Loucy (cell line): ENCODE results near the gene CIB4.

Experiments used
- H2AFZ ChIP-seq: fragments of 200-600 bp; sonication (generic); 2 replicates; pipeline ENCODE4 v1.6.0; 2016; ENCODE audit warnings: antibody characterized with exemption, mild to moderate bottlenecking, low read length, moderate library complexity
- H3F3A ChIP-seq: fragments of 200-600 bp; 2 replicates; pipeline ENCODE4 v1.6.0; 2016; ENCODE audit warnings: antibody characterized with exemption, low read depth, mild to moderate bottlenecking
- H3K27me3 ChIP-seq: fragments of 200-600 bp; sonication (generic); 2 replicates; pipeline ENCODE4 v1.6.1; 2014; ENCODE audit warnings: low read length, mild to moderate bottlenecking; ENCODE audit not compliant: insufficient read depth, poor library complexity, severe bottlenecking
- H3K36me3 ChIP-seq: fragments of 200-600 bp; sonication (generic); 2 replicates; pipeline ENCODE4 v1.6.1; 2016; ENCODE audit warnings: low read length; ENCODE audit not compliant: insufficient read depth
- H3K4me1 ChIP-seq: fragments of 200-600 bp; sonication (generic); 2 replicates; pipeline ENCODE4 v1.5.1; 2014; ENCODE audit warnings: low read length, mild to moderate bottlenecking; ENCODE audit not compliant: insufficient read depth, poor library complexity, severe bottlenecking
- H3K4me2 ChIP-seq: fragments of 200-600 bp; sonication (generic); 2 replicates; pipeline ENCODE4 v1.6.0; 2014; ENCODE audit warnings: antibody characterized with exemption, low read length, low read depth, mild to moderate bottlenecking; ENCODE audit not compliant: poor library complexity, severe bottlenecking
- H3K4me3 ChIP-seq: fragments of 200-600 bp; sonication (generic); 2 replicates; pipeline ENCODE4 v1.5.1; 2014; ENCODE audit warnings: low read length, mild to moderate bottlenecking, mixed read lengths; ENCODE audit not compliant: poor library complexity, severe bottlenecking
- H3K79me2 ChIP-seq: fragments of 200-600 bp; sonication (generic); 2 replicates; pipeline ENCODE4 v1.6.1; 2014; ENCODE audit warnings: low read length; ENCODE audit not compliant: insufficient read depth
- H3K9ac ChIP-seq: fragments of 200-600 bp; sonication (generic); 2 replicates; pipeline ENCODE4 v1.6.0; 2014; ENCODE audit warnings: mild to moderate bottlenecking, low read depth, low read length, moderate library complexity; ENCODE audit not compliant: poor library complexity, severe bottlenecking
- H3K9me2 ChIP-seq: fragments of 200-600 bp; sonication (generic); replicated peaks from 2 replicates; pipeline ENCODE4 v1.6.1; 2016; ENCODE audit warnings: low read depth, low read length, mixed read lengths
- H3K9me3 ChIP-seq: fragments of 200-600 bp; sonication (generic); 2 replicates; pipeline ENCODE4 v1.6.1; 2014; ENCODE audit warnings: mild to moderate bottlenecking, antibody characterized with exemption, low read length, low read depth; ENCODE audit not compliant: insufficient read depth
- H4K20me1 ChIP-seq: fragments of 200-600 bp; sonication (generic); 2 replicates; pipeline ENCODE4 v1.6.0; 2014; ENCODE audit warnings: antibody characterized with exemption, low read length, mild to moderate bottlenecking; ENCODE audit not compliant: insufficient read depth, poor library complexity, severe bottlenecking
- EZH2phosphoT487 ChIP-seq: fragments of 200-600 bp; IDR thresholded peaks from 2 replicates; pipeline ENCODE4 v1.6.1; 2018; ENCODE audit warnings: antibody characterized with exemption, mild to moderate bottlenecking, moderate library complexity, borderline replicate concordance
- TF ChIP-seq, protein P1 (sequence below): fragments of 200-600 bp; sonication (generic); conservative IDR thresholded peaks from 2 replicates; pipeline ENCODE4 v1.5.1; 2014; ENCODE audit warnings: mild to moderate bottlenecking, antibody characterized with exemption, low read length

CIB4 gene

GRCh38 chr2:26578581-26578980, 62.6 kb downstream of the CIB4 start:
- H3K36me3 ChIP-seq, result no peaks in the 10 kb centered on the region
- no peaks in the 10 kb centered on the region for H3K79me2 ChIP-seq
- no peaks in the 10 kb centered on the region for H4K20me1 ChIP-seq
- no peak overlapping the region for H3K4me2 ChIP-seq
- no peaks in the 10 kb centered on the region for H3K27me3 ChIP-seq
- H2AFZ ChIP-seq, result no peak overlapping the region
- no peaks in the 10 kb centered on the region for H3K4me1 ChIP-seq
- H3K9me3 ChIP-seq, result no peaks in the 10 kb centered on the region
- H3K4me3 ChIP-seq, result no peak overlapping the region
- H3F3A ChIP-seq, result no peaks in the 10 kb centered on the region
- H3K9ac ChIP-seq, result no peak overlapping the region
- H3K9me2 ChIP-seq, result no peaks in the 10 kb centered on the region
- TF ChIP-seq, protein P1, sequence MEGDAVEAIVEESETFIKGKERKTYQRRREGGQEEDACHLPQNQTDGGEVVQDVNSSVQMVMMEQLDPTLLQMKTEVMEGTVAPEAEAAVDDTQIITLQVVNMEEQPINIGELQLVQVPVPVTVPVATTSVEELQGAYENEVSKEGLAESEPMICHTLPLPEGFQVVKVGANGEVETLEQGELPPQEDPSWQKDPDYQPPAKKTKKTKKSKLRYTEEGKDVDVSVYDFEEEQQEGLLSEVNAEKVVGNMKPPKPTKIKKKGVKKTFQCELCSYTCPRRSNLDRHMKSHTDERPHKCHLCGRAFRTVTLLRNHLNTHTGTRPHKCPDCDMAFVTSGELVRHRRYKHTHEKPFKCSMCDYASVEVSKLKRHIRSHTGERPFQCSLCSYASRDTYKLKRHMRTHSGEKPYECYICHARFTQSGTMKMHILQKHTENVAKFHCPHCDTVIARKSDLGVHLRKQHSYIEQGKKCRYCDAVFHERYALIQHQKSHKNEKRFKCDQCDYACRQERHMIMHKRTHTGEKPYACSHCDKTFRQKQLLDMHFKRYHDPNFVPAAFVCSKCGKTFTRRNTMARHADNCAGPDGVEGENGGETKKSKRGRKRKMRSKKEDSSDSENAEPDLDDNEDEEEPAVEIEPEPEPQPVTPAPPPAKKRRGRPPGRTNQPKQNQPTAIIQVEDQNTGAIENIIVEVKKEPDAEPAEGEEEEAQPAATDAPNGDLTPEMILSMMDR, result no peak
- no peak for TF ChIP-seq EZH2phosphoT487

- Histone ChIP-seq H4K20me1 (no peaks in the 10 kb centered on the region), H3F3A (no peaks in the 10 kb centered on the region), H3K9ac (peak overlapping the region; percentile 54), H3K36me3 (no peaks in the 10 kb centered on the region), H2AFZ (peak overlapping the region; percentile 82), H3K79me2 (no peaks in the 10 kb centered on the region), H3K4me3 (no peak overlapping the region), H3K27me3 (no peaks in the 10 kb centered on the region), H3K9me2 (no peaks in the 10 kb centered on the region), H3K4me2 (peak overlapping the region; percentile 52), H3K4me1 (no peaks in the 10 kb centered on the region), H3K9me3 (no peaks in the 10 kb centered on the region)
- no peak for TF ChIP-seq EZH2phosphoT487
- TF ChIP-seq, protein P1, result peak; percentile 12
Measured at GRCh38 chr2:26578113-26578458, 63.1 kb downstream of the CIB4 start.

GRCh38 chr2:26577442-26578112, 63.6 kb downstream of the CIB4 start:
- H3K27me3 ChIP-seq, result no peaks in the 10 kb centered on the region
- no peaks in the 10 kb centered on the region for H3F3A ChIP-seq
- H3K4me1 ChIP-seq, result no peaks in the 10 kb centered on the region
- TF ChIP-seq EZH2phosphoT487, result no peak
- TF ChIP-seq, protein P1, result peak; percentile 97
- no peaks in the 10 kb centered on the region for H3K79me2 ChIP-seq
- H3K4me3 ChIP-seq, result no peak overlapping the region
- no peaks in the 10 kb centered on the region for H3K36me3 ChIP-seq
- H3K4me2 ChIP-seq, result peak overlapping the region; percentile 52
- no peaks in the 10 kb centered on the region for H4K20me1 ChIP-seq
- H2AFZ ChIP-seq, result peak overlapping the region; percentile 82
- peak overlapping the region; percentile 54 for H3K9ac ChIP-seq
- no peaks in the 10 kb centered on the region for H3K9me2 ChIP-seq
- no peaks in the 10 kb centered on the region for H3K9me3 ChIP-seq
